HG03196 (cell line): ENCODE measurements around the gene SFSWAP.
"Not testable (repeated sequence)": the region's sequence is repeated elsewhere in the genome, so short reads cannot be mapped to it uniquely, and the experiment has no call there.

ENCODE experiments used
- ATAC-seq: cut with Tn5 transposase; IDR thresholded peaks from one replicate; pipeline ENCODE4 v1.9.1; 2021; ENCODE audit not compliant: unreplicated experiment

SFSWAP gene

DNA sequence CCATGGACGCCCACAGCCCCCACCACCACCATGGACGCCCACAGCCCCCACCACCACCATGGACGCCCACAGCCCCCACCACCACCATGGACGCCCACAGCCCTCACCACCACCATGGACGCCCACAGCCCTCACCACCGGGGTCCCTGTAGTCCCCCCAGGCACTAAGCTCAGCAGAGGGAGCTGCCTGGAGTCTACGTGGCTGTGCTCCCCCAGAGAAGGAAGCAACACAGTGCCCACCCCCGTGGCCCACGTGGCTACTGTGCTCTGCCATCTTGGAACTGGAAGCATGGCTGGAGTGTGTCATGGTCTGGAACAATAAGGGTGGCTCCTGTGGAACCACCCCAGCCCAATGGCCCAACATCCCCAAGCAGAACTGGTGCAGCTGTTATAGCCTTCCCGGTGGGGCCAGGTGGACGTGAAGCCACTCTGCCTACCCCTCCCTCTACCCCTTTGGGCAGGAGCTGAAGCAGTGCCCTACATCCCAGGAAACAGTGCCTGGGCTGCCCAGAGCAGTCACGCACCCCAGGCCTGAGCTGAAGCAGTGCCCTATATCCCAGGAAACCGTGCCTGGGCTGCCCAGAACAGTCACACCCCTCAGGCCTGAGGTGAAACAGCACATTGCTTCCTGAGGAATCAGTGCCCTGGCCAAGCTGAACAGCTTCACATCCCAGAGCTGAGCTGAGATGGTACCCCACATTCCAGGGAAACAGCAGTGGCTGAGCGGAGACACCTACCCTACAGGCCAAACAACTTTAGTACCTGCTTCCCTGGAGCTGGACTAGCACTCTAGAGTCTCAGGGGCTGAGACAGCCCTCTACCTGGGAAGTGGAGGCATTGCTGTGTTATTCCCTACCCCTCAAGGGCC, 9.0 kb upstream of the SFSWAP start:
- ATAC-seq = no peak

DNA sequence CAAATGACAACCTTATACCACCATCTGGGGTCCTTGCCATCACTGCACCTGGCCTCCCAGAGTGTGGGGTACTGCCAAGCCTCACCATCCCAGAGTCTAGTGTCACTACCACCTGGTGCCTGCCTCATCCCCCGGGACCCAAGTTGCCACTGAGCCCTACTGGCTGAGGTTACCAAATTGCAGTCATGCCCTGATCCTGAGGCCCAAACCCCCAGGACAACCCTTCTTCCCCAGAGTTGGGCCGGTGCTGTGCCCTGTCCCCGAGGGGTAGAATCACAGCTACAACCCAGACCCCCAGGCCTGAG, 8.4 kb upstream of the SFSWAP start:
- no peak for ATAC-seq

DNA sequence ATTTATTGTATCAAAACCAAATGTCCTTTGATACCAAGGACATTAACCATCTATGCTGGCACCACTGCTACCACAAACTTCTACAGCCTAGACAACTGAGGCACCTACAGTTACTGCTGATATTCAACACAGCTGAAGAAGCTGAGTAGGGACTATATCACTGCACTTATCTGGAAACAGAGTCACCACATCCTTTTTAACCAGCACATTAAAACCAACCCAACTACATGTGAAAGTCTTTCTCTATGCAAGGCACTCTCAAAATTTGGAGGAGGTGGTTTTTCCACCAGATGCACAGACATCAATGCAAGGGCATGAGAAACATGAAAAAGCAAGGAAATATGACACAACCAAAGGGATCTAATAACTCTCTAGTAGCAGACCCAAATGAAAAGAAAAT, 7.7 kb upstream of the SFSWAP start:
- ATAC-seq = no peak

DNA sequence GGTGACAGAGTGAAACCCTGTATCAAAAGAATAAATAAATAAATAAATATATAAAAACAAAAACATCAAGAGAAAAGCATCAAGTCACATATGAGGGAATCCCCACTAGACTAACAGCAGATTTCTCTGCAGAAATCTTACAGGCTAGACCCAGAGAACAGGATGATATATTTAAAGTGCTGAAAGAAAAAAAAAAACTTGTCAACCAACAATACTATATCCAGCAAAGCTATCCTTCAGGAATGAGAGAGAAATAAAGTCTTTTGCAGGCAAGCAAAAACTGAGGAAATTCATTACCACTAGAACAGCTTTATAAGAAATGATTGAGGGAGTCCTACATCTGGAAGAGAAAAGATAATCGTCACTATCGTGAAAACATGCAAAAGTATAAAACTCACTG, 6.4 kb upstream of the SFSWAP start:
- no peak for ATAC-seq

DNA sequence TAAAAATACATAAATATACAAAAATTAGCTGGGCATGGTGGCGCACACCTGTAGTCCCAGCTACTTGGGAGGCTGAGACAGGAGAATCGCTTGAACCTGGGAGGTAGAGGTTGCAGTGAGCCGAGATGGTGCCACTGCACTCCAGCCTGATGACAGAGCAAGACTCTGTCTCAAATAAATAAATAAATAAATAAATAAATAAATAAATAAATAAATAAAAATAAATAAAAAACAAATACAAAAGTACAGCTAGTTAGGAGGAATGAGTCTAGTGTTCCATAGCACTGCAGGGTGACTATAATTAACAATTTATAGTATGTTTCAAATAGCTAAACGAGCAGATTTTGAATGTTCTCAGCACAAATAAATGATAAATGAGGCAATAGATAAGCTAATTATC, 4.2 kb upstream of the SFSWAP start:
- not testable (repeated sequence) for ATAC-seq

DNA sequence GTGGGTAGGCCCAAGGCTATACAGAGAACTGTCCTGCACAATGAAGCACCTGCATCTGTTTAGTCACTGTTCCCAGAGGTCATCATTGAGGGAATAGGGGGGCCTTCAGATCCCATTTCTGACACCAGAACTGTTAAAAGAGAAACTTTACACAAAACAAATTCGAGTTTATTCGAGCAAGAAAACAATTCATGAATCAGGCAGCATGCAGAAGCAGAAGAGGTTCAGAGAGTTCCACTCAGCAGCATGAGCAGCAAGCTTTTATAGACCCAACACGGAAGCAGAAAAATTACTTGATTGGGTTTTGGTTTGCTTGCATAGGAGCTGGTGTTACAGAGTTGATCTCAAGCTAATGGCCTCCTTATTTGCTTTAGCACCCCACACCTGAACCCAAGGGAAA, 1.7 kb upstream of the SFSWAP start:
- ATAC-seq = no peak

DNA sequence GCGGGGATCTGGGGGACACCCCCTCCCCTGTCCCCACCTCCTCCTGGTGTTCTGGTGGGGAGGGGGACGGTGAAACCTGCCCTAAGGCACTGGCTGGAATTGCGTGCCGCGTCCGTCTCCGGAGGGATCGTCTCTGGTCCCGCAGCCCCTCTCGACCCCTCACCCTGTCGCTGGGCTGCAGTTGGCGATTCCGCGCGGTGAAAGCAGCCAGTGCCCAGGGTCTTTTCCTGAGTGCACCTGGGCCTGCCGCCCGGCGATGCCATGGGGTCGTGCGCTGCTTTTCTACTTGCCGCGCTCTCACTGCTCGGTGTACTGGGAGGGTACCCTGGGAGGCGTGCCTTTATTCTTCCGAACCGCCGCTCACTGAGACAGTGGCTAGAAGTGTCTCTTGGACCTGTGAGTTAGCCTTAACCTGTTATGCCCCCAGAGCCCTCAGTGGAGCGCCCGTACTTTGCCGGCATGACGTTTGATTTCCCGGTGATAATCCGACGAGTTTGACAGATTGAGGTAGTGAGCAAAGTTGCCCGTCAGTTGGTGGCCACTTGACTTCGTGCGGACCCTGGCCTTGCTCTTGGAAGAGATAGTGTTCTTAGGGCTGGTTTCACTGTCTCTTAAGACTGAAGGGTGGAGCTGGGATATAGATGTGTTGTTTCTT, 788 bp downstream of the SFSWAP start:
- ATAC-seq = no peak

DNA sequence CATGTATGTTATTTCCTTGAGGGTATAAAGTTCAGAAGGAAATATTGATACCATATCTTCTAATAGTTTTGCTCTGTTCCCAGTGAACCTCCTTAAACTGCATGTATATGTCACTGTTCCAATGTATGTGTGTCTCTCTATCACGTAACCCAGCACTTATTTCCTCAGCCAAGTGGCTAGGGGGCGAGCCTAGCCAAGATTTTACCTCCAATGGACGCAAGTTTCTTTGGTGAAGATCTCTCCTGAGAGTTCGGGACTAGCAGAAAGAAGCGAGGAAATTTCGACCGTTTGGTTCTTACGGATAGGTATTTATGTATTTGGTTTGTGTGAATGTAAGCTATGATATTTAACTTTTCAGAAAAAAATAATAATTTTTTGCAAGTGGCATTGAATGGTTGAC, 2.5 kb downstream of the SFSWAP start:
- ATAC-seq = no peak

DNA sequence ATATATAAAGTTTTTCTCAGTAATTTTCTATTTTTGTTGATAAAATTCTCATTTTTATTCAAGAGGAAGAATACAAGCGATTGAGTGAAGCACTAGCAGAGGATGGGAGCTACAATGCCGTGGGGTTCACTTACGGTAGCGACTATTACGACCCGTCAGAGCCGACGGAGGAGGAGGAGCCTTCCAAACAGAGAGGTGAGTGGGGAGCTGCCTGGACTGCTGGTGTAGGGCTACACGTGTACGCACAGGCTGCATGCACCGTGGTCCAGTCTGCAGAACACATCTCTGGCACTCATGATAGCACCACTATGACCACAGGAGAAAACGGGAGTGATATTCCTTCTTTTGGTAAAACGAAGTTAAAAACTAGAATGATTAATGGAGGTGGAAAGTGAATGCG, 3.9 kb downstream of the SFSWAP start:
- ATAC-seq = no peak

DNA sequence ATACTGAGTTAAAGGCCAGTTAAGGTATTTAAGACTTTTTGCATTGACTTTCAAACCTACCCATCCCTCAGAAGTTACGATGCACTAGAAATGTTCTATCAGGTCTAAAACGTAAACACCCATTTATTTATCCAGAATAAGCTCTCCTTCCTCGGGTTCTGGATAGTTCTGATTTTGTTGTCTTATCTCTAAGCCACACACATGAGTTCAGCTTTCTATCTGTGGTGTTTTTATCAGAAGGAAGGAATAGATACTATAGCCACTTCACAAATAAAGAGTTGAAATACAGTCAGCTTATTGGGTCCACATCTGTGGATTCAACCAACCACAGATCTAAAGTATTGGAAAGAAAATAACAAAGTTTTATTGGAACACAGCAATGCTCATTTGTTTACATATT, 5.4 kb downstream of the SFSWAP start:
- ATAC-seq = no peak

DNA sequence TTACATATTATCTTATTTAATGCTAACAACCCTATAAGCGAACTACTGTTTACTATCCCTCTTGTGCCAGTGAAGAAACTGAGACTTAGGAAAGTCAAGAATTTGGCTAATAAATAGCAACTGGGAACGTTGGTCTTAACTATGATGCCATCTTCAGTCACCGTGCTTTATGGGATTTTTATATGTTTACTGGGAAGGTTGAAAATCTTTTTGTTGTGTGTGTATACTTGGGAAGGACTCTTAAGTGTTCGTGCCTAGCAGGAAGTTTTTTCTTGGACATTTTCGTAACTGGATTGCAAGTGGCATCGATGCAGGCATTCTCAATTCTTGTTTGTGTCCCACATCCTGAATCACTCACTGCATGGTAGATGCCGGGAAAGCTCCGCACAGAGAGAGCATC, 9.4 kb downstream of the SFSWAP start:
- no peak for ATAC-seq

DNA sequence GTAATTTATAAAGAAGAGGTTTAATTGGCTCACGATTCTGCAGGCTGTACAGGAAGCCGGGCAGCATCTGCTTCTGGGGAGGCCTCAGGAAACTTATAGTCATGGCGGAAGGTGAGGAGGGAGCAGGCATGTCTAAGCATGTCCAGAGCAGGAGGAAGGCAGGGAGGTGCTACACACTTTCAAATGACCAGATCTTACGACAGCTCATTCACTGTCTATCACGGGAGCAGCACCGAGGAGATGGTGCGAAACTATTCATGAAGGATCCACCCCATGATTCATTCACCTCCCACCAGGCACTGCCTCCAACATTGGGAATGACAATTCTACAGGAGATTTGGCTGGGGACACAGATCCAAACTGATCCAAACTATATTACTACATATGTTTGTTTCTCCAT, 10.0 kb downstream of the SFSWAP start:
- ATAC-seq = no peak

DNA sequence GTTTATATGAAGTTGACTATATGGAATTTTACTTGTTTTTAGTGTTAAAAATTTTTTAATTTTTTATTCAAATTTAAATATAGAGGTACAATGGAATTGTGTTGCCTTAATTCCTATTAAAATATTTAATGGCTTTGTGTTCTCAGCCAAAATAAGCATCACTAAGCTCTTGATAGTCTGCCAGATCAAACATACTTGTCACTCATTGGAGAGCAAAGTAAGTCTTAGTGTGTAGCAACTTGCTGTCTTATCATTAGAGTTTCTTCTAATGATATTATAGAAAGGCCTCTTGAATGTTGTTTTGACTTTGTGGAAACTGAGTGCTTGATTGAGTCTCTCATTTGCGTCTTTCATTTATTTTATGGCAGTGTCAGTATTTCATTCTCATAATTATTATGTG, 10.7 kb downstream of the SFSWAP start:
- no peak for ATAC-seq

DNA sequence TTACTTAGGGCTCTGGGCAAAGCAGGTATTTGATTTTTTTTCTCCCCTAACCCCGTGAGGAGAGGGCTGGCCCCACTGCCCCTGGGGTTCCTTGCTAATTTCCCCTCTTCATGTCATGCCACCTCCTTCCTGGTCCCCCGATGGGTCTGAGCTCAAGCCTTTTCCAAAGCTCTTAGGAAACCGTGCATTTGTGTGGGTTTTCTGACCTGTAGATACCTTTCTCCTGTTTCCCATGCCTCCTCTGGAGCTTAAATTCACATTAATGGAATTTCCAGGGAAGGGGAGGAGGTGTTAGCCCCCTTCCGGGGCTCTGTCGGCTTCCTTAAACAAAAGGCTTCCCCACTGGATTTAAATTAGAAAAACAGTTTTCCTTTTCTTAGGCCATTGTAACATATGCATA, 12.6 kb downstream of the SFSWAP start:
- ATAC-seq = no peak

DNA sequence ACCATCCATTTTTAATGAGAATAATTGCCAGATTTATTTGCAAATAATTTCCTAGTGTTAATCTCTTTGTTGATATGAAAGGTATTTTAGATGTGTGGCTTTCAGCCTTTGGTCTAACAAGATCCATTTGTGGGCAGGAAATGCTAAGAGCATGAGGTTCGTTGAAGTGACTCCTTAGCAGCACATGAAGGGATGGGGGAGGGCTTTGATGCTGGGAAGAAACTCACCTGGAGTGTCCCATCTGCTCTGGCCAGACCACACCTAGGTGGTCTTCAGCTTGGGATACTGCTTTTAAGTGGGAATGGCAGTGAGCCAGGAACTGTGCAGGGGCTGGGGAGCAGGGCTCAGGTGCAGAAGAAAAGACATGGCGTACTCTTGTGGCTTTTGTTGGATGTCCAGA, 13.6 kb downstream of the SFSWAP start:
- no peak for ATAC-seq

DNA sequence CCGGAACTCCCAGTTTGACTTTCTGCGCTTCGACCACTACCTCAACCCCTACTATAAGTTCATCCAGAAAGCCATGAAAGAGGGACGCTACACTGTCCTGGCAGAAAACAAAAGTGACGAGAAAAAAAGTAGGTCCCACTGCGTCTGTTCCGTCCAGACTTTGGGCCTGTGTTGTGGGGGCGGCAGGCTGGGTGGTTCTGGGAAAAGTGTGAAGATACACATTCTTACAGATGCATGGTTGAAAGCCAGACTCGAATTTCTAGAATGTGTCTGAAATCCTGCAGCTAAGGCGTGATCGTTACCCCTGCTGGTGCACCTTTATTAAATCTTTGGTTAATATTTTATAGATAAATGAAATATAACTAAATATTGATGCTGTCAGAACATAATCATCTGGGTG, 14.6 kb downstream of the SFSWAP start:
- ATAC-seq = no peak

DNA sequence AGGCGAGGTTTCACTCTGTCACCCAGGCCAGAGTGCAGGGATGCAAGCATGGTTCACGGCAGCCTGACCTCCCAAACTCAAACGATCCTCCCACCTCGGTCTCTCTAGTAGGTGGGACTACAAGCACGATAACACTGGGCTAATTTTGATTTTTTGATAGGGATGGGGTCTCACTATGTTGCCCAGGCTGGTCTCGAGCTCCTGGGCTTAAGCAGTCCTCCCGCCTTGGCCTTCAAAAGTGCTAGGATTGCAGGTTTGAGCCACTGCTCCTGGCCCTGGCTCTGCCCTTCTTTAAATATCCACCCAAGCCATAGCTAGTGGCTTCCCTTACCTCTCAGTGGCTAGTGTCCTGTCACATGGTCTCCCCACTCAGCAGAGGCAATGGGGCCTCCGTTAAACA, 17.8 kb downstream of the SFSWAP start:
- no peak for ATAC-seq

DNA sequence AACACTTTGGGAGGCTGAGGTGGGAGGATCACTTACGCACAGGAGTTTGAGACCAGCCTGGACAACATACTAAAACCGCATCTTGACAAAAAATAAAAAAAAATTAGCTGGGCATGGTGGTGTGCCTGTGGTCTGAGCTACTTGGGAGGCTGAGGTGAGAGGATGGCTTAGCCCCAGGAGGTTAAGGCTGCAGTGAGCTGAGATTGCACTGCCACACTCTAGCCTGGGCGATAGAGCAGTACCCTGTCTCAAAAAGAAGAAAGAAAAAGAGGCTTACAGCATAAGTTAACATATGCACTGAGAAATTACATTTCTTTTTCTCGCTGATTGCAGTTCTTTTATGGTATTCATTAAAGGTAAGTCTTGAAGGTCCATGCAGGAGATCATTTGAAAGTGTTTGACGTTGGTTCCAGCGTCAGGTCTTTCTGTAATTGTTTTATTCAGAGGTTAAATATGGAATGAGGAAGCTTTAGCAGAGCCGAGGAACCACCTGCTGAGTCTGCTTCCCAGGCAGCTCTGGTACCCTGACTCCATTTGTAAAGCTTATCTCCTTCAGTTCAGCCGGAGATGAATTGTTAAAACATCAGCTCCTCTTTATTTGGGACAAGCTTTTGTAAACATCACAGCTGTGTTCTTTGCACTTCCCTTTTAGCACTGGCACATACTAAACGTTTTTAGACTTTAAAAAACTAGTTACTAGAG, 18.5 kb downstream of the SFSWAP start:
- ATAC-seq = no peak

DNA sequence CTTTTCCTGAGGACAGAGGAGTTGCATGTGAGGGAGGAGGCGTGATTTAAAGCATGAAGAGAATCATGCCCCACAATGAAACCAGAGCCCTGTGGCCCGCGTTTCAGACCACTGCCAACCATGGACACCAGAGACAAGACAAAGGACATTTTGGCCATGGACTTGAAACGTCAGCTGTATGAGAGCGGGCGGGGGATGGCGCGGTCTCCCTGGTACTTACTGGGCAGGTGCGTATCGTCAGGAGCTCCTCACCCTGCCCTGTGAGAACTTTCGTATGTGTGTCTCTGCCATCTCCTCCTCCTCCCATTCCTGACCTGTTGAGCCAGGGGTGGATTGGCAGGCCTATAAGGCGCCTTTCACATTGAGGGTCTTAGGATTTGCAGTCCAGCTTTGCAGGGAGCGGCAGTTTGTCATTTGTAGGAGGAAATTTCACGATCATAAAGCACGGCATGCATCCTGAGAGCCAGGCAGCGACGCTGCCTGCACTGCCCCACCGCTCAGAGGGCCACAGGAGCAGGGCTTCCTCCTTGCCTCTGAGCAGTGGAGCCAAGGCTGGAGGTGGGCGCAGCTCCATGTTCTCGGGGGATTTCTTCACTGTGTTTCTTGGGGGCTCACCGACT, 22.2 kb downstream of the SFSWAP start:
- no peak for ATAC-seq

DNA sequence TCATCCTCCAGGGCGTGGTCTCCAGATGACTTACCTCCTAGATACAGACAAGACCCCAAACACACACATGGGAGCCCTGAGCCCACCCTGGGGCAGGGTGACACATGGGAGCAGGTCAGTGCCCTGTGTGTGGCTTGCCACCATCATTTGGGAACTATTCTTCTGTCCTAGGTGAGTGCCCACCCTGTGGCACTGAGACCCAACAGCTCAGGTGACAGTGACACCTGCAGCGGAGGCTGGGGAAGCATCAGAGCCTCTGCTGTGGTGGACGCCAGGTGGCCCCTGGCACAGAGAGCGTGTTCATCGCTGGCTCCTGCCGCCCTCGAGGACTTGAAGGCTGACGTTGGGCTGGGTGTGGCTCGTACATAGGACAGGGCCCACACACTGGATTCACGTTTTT, 23.0 kb downstream of the SFSWAP start:
- ATAC-seq = no peak

DNA sequence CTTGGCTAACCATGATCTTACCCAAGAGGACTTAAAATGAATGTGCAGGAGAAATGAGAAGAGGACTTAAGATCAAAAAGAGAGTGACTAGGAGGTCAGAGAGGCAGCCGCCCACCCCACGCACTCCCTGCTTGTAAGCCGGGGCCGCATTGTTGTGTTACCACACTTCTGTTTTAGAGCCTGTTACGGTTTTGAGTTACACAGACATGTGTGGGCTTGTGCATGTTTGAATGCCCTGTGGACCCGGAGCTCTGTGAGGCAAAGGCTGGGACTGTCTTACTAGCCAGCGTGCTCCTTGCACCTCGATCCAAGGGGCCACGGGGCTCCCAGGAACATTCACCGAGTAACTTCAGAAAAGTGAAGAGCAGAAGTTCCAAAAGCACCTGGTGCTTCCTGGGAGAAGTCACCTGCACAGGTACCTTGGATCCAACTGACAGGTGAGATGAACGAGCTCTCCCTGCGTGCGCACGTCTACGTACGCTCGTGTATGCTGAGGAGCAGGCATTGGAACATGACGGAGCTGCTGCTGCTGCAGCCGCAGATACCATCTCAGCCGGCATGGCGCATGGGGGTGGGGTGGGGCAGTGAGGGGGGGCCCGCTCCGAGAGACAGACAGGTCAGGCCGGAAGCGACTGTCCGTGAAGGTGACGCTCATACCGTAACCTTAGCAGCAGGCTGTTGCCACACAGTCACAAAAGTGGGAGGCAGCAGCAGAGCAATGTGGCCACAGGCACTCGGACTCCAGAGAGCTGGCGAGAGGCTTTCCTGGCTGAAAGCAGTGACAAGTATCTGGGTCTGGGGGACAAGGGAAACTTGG, 23.7 kb downstream of the SFSWAP start:
- no peak for ATAC-seq
